Loucy (cell line): ENCODE results near the gene NOX4.
A peak's percentile ranks its signal among the peaks of the same experiment; 100 is the strongest.
"Not testable (repeated sequence)": the region's sequence is repeated elsewhere in the genome, so short reads cannot be mapped to it uniquely, and the experiment has no call there.

ENCODE experiments used
- H2AFZ ChIP-seq: fragments of 200-600 bp; sonication (generic); 2 replicates; pipeline ENCODE4 v1.6.0; 2016; ENCODE audit warnings: antibody characterized with exemption, mild to moderate bottlenecking, low read length, moderate library complexity
- H3F3A ChIP-seq: fragments of 200-600 bp; 2 replicates; pipeline ENCODE4 v1.6.0; 2016; ENCODE audit warnings: antibody characterized with exemption, low read depth, mild to moderate bottlenecking
- H3K27me3 ChIP-seq: fragments of 200-600 bp; sonication (generic); 2 replicates; pipeline ENCODE4 v1.6.1; 2014; ENCODE audit warnings: low read length, mild to moderate bottlenecking; ENCODE audit not compliant: insufficient read depth, poor library complexity, severe bottlenecking
- H3K36me3 ChIP-seq: fragments of 200-600 bp; sonication (generic); 2 replicates; pipeline ENCODE4 v1.6.1; 2016; ENCODE audit warnings: low read length; ENCODE audit not compliant: insufficient read depth
- H3K4me1 ChIP-seq: fragments of 200-600 bp; sonication (generic); 2 replicates; pipeline ENCODE4 v1.5.1; 2014; ENCODE audit warnings: low read length, mild to moderate bottlenecking; ENCODE audit not compliant: insufficient read depth, poor library complexity, severe bottlenecking
- H3K4me2 ChIP-seq: fragments of 200-600 bp; sonication (generic); 2 replicates; pipeline ENCODE4 v1.6.0; 2014; ENCODE audit warnings: antibody characterized with exemption, low read length, low read depth, mild to moderate bottlenecking; ENCODE audit not compliant: poor library complexity, severe bottlenecking
- H3K4me3 ChIP-seq: fragments of 200-600 bp; sonication (generic); 2 replicates; pipeline ENCODE4 v1.5.1; 2014; ENCODE audit warnings: low read length, mild to moderate bottlenecking, mixed read lengths; ENCODE audit not compliant: poor library complexity, severe bottlenecking
- H3K79me2 ChIP-seq: fragments of 200-600 bp; sonication (generic); 2 replicates; pipeline ENCODE4 v1.6.1; 2014; ENCODE audit warnings: low read length; ENCODE audit not compliant: insufficient read depth
- H3K9ac ChIP-seq: fragments of 200-600 bp; sonication (generic); 2 replicates; pipeline ENCODE4 v1.6.0; 2014; ENCODE audit warnings: mild to moderate bottlenecking, low read depth, low read length, moderate library complexity; ENCODE audit not compliant: poor library complexity, severe bottlenecking
- H3K9me2 ChIP-seq: fragments of 200-600 bp; sonication (generic); replicated peaks from 2 replicates; pipeline ENCODE4 v1.6.1; 2016; ENCODE audit warnings: low read depth, low read length, mixed read lengths
- H3K9me3 ChIP-seq: fragments of 200-600 bp; sonication (generic); 2 replicates; pipeline ENCODE4 v1.6.1; 2014; ENCODE audit warnings: mild to moderate bottlenecking, antibody characterized with exemption, low read length, low read depth; ENCODE audit not compliant: insufficient read depth
- H4K20me1 ChIP-seq: fragments of 200-600 bp; sonication (generic); 2 replicates; pipeline ENCODE4 v1.6.0; 2014; ENCODE audit warnings: antibody characterized with exemption, low read length, mild to moderate bottlenecking; ENCODE audit not compliant: insufficient read depth, poor library complexity, severe bottlenecking
- EZH2phosphoT487 ChIP-seq: fragments of 200-600 bp; IDR thresholded peaks from 2 replicates; pipeline ENCODE4 v1.6.1; 2018; ENCODE audit warnings: antibody characterized with exemption, mild to moderate bottlenecking, moderate library complexity, borderline replicate concordance
- TF ChIP-seq, protein P1 (sequence below): fragments of 200-600 bp; sonication (generic); conservative IDR thresholded peaks from 2 replicates; pipeline ENCODE4 v1.5.1; 2014; ENCODE audit warnings: mild to moderate bottlenecking, antibody characterized with exemption, low read length

The NOX4 gene

DNA sequence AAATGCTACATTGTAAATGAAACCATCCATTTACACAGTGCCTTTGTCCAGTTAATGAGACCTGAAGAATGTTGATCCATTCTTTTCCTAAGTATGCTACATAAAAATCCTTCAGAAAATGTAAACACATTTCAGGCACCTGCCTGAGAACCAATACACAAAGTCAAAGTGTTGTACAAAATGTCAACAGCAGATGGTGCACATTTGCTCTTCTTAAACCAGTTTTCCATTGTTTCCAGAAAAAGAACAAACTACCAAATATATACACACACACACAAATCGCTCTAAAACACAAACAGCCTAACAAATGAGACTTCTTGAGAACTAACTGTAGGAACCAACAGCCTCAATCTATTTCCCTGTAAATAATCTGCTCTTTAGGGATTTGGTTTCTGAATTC, 157.5 kb downstream of the NOX4 start:
- H3F3A ChIP-seq, H3K9ac ChIP-seq, H3K9me2 ChIP-seq, H3K9me3 ChIP-seq, H3K79me2 ChIP-seq, H3K4me2 ChIP-seq, H3K36me3 ChIP-seq, H3K4me3 ChIP-seq, H3K27me3 ChIP-seq, H4K20me1 ChIP-seq, H3K4me1 ChIP-seq: not testable (repeated sequence)
- TF ChIP-seq, protein P1, sequence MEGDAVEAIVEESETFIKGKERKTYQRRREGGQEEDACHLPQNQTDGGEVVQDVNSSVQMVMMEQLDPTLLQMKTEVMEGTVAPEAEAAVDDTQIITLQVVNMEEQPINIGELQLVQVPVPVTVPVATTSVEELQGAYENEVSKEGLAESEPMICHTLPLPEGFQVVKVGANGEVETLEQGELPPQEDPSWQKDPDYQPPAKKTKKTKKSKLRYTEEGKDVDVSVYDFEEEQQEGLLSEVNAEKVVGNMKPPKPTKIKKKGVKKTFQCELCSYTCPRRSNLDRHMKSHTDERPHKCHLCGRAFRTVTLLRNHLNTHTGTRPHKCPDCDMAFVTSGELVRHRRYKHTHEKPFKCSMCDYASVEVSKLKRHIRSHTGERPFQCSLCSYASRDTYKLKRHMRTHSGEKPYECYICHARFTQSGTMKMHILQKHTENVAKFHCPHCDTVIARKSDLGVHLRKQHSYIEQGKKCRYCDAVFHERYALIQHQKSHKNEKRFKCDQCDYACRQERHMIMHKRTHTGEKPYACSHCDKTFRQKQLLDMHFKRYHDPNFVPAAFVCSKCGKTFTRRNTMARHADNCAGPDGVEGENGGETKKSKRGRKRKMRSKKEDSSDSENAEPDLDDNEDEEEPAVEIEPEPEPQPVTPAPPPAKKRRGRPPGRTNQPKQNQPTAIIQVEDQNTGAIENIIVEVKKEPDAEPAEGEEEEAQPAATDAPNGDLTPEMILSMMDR = peak; percentile 54
- H2AFZ ChIP-seq = peak overlapping the region; percentile 51; the same call in 1 of the 2 replicates

DNA sequence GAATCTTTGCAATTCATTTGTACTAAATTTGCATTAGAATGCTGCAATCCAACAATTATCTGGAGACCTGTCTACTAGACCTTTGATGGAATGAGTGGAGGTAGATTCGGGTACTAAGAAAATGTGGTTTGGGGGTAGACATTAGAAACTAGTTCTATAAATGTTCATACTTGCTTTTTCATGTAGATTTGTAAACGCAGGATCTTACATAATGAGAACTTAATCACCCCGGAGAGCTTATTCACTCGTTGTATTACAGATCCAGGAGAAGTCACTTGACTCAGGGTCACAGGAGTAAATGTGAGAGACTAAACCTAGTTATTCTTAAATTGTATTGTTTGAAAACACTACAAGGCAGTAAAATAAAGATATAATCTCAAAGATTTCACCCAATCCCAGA, 159.2 kb downstream of the NOX4 start:
- not testable (repeated sequence) for H3K27me3 ChIP-seq, H2AFZ ChIP-seq, H4K20me1 ChIP-seq, H3K9me3 ChIP-seq, H3K79me2 ChIP-seq, H3K9me2 ChIP-seq, H3K4me1 ChIP-seq, H3K36me3 ChIP-seq, H3K4me2 ChIP-seq, H3K9ac ChIP-seq, H3F3A ChIP-seq, H3K4me3 ChIP-seq

DNA sequence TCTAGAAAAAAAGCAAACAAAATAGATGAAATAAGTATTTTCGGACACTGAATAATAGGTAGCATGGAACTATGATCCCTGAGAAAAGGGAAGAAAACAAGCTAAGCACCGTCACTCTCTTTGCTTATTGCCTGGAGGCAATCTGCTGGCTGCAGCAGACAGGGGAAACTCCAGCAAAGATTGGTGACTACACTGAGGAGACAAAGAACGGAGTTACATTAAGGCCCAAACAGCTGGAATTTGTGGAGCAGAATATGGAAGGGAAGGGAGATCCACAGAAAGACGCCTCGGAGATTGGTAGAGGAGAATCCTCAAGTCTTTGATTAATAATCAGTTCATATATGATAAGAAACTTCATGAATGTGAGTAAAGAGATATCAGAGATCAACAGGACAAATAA, 163.3 kb downstream of the NOX4 start:
- no peak overlapping the region for H3K4me2 ChIP-seq
- TF ChIP-seq, protein P1 = no peak
- TF ChIP-seq EZH2phosphoT487 = no peak
- H3K36me3 ChIP-seq = no peaks in the 10 kb centered on the region
- H3K79me2 ChIP-seq = no peaks in the 10 kb centered on the region
- H3K4me1 ChIP-seq = no peaks in the 10 kb centered on the region
- no peaks in the 10 kb centered on the region for H3K27me3 ChIP-seq
- H3K9me3 ChIP-seq = no peaks in the 10 kb centered on the region
- H3F3A ChIP-seq = no peaks in the 10 kb centered on the region
- no peak overlapping the region for H3K4me3 ChIP-seq
- no peak overlapping the region for H3K9ac ChIP-seq
- H3K9me2 ChIP-seq = no peaks in the 10 kb centered on the region
- no peak overlapping the region for H2AFZ ChIP-seq
- H4K20me1 ChIP-seq = no peaks in the 10 kb centered on the region

DNA sequence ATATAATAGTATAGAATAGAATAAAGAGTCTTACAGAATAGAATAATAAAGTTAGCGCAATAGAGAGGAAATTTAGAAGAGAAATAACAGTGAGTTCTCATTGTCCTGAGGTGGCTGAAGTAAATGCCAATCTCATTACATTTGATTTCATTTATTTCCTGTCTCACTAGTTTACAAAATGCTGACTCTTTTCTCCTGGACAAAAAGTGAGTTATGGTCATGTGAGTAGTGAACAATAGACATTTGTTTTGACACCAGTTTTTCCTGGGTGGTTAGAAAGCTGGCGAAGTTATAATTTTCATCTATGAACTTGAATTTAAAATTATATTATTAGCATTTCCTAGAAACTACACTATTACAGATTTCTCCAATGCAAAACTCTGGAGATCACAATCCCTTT, 169.8 kb downstream of the NOX4 start:
- H3K4me2 ChIP-seq = no peak overlapping the region
- no peaks in the 10 kb centered on the region for H4K20me1 ChIP-seq
- no peak for TF ChIP-seq EZH2phosphoT487
- TF ChIP-seq, protein P1 = no peak
- H3K27me3 ChIP-seq = no peaks in the 10 kb centered on the region
- H3K4me3 ChIP-seq = no peak overlapping the region
- H3K4me1 ChIP-seq = no peaks in the 10 kb centered on the region
- H3K9ac ChIP-seq = no peak overlapping the region
- no peaks in the 10 kb centered on the region for H3K79me2 ChIP-seq
- no peak overlapping the region for H2AFZ ChIP-seq
- no peaks in the 10 kb centered on the region for H3K36me3 ChIP-seq
- no peaks in the 10 kb centered on the region for H3K9me3 ChIP-seq
- no peaks in the 10 kb centered on the region for H3F3A ChIP-seq
- no peaks in the 10 kb centered on the region for H3K9me2 ChIP-seq

- not testable (repeated sequence) for H3K4me2 ChIP-seq, H4K20me1 ChIP-seq, H3K4me3 ChIP-seq, H3F3A ChIP-seq, H3K9me3 ChIP-seq, H3K79me2 ChIP-seq, H3K9me2 ChIP-seq, H2AFZ ChIP-seq, H3K36me3 ChIP-seq, H3K27me3 ChIP-seq, H3K4me1 ChIP-seq, H3K9ac ChIP-seq
These were observed 180.6 kb downstream of the NOX4 start for GRCh38 chr11:89310607-89311006.
